ENCODE results near the gene DPYD.
"Not testable (repeated sequence)": the region's sequence is repeated elsewhere in the genome, so short reads cannot be mapped to it uniquely, and the experiment has no call there.

The DPYD gene

GRCh38 chr1:97364086-97364485, 556.7 kb downstream of the DPYD start:
- no peak for DNase-seq (ENCODE audit: low read depth)

DNA sequence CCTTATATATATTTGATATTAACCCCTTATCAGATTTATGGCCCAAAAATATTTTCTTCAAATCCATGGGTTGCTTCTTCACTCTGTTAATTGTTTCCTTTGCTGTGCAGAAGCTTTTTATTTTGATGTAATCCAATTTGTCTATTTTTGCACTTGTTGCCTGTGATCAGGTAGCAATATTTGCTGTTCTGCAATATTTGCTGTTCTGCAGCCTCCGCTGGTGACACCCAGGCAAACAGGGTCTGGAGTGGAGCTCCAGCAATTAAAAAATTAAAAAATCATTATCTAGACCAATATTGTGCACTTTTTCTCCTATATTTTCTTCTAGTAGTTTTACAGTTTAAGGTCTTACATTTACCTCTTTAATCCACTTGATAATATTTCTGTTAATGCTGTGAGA, 564.5 kb downstream of the DPYD start:
- no peak for DNase-seq (ENCODE audit: low read depth)

DNA sequence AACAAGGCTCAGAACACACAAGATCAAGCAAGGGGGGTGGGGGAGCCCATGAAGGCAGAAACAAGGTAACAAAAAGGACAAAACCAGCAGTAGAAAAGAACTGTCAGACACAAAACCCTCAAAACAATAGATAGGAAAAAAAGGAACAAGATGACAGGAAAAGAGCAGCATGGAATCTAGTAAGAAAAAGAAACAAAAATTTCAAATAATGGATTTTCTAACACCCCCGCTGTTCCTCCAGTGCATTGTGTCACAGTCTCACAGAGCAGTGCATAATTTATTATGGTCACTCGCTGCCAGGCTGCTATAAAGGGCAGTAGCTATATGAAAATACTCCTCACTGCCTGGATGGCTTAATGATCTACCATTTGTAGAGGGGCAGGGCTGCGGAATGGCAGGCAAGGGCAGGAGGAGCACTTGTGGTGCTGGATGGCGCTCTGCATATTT, 567.9 kb downstream of the DPYD start:
- no peak for DNase-seq (ENCODE audit: low read depth)

DNA sequence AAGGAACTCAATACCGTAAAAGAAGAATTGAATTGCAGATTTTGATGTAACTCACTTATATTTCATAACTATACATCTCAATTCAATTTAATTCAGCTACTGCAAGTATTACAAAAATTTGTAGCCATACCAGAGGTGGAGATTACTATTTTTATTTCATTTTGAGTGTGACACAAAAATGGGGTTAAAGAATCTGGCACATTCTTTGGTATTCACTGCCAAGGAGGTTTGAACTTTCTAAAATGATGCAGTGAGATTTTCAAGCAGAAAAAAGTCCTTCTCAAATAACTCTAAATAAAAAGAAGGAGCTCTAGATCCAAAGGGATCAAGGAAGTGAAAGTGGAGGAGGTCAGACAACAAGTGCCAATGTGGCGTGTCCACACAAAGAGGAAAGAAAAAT, 569.0 kb downstream of the DPYD start:
- DNase-seq (ENCODE audit: low read depth), result no peak

DNA sequence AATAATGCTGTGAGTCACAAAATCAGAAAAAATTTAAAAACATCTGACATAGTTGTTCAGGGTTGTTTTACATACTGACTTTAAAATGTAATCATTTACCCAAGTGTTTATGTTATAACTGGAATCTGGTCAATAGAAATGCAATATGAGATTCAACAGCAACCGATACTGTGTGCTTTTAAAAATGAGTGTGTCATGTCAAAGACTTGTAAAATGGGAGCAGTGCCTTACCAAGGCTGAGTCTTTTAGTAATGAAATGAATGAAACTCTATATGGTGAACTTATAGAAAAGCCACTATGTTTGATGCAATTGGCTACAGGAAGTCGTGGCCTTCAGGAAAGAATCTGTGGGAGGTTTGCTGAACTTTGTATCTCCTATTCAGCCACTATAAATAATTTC, 570.2 kb downstream of the DPYD start:
- no peak for DNase-seq (ENCODE audit: low read depth)

GRCh38 chr1:97350241-97350640, 570.6 kb downstream of the DPYD start:
- DNase-seq (ENCODE audit: low read depth), result no peak

GRCh38 chr1:97349794-97350193, 571.0 kb downstream of the DPYD start:
- not testable (repeated sequence) for DNase-seq (ENCODE audit: low read depth)

DNA sequence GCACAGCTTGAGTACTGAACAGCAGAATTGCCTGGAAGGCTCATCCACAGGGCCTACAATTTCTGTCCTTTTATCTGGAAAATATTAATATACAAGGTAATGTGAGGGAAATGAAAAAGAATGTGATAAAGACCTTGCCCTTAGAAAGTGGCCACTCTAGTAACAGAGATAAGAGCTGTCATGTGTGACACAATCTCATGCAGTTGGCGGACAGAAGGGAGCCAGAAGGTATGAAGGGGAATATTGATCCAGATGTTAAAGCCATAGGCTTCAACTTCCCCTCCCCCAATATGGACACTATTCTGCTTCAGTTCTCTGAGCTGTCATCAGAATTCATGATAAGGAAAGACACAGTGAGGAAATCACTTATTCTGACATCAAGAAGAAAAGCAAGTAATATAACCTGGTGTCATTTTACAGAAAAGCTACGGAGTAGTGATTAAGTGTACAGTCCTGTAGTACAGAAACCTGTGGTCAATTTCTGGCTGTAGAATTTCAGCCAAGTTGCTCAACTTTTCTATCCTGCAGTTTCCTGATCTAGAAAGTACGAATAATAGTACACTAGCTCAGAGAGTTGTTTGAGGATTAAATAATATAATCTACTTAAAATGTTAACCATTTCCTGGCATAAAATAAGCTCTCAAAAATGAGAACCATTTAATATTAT, 572.1 kb downstream of the DPYD start:
- no peak for DNase-seq (ENCODE audit: low read depth)

GRCh38 chr1:97340951-97341350, 579.9 kb downstream of the DPYD start:
- DNase-seq (ENCODE audit: low read depth), result no peak

GRCh38 chr1:97338347-97338746, 582.5 kb downstream of the DPYD start:
- DNase-seq (ENCODE audit: low read depth), result no peak

DNA sequence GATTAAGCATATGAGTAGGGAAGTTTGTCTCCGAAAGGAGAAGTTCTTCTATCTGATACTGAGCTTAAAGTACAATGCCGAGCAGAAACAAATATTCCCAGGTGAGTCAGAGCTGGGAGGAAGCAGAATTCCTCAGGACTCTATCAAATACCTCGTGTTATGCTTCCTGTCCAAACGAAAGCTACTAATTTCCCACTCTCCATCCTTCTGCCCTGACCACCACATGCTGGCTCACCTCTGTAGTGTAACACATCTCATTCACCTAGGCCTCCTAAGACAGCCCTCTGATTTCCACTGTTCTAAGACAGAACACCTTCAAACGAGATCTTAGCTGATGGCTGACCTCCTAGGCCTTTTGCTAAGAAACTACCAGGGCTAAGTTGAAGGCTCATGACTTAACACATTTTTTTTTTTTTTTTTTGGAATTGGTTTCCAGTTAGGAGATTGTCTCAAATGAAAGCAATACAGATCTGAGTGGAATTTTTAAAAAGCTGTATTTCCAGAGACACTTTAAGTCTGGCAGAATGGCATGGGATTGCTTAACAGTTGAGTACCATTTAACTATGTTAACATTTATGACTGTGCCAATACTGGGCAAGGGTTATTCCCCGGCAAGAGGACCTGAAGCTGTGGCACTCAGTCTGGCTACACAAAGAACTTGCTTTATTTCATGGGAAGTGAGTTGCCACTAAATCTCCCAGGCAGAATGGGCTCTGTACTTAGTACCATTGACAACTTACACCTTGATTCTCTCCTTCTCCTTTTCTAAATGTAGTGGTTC, 583.4 kb downstream of the DPYD start:
- no peak for DNase-seq (ENCODE audit: low read depth)

DNA sequence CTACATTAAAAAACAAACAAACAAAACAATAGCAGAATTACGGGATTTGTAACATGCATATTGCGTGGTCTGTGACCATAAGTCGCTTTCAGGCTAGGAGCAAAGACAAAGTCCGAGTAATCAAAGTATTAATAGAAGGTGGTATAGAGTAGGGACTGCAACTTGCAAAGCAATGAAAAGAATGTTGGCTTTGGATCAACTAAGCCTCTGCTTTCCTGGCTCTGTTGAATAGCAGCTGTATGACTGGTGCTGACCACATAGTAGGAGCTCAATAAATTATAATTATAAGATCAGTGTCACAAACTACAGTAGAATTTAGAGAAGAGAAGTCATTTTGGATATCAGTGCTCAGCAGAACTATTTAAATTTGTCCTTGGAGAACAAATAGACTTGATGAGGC, 586.4 kb downstream of the DPYD start:
- no peak for DNase-seq (ENCODE audit: low read depth)

GRCh38 chr1:97332716-97333115, 588.1 kb downstream of the DPYD start:
- no peak for DNase-seq (ENCODE audit: low read depth)

- no peak for DNase-seq (ENCODE audit: low read depth)
Measured at GRCh38 chr1:97331165-97331564, 589.7 kb downstream of the DPYD start.

DNA sequence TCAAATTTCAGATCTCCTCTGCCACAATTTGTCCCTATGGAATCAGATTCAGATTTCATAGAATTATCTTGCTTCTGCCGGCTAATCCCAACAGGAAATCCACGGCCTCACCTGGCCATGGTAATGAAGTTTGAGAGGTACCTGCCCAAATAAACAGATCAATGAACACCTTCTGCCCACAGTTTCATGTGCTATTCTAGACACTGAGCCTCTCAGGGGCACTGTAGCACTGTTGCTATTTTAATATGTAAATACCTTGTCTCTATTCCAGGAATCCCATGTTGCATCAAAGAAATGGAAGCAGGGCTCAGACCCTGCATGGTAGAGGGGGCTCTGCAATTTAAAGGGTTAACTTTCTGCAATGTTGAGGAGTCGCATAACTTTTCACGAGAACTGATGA, 606.1 kb downstream of the DPYD start:
- DNase-seq (ENCODE audit: low read depth), result no peak

DNA sequence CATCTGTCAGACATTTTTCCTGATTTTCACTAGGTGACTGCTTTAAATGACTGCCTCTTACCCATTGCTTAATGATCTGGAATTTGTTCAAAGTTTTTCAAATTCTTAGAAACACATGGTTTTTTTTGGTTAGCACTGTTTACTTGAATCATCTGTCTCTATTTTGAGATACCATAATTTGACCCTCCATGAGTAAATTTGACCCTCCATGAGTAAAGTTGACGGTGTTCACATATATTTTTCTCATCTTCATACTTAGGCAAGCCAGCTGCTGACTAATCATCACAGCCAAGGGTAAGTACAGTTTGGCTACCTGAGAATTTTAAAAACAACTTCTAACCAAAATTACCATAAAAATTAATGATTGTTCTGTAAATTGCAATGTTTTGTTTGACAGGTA, 612.7 kb downstream of the DPYD start:
- no peak for DNase-seq (ENCODE audit: low read depth)

DNA sequence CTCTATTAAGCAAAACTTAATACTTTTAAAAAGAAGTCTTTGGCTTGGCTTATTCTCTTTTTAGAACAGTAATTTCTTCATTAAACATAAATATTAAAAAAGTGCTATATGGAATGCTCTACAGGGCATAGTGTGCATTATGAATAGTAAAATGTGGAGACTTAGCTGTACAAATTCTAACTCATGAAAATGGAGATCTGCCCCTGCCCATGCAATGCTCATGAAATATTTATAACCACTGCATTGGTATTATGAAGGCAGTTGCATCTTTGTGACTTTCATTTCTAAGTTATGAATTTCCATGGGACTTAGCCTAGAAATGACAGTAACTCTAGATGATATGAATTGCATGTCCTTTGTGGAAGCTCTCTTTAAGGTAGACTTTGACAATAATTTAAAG, 613.3 kb downstream of the DPYD start:
- no peak for DNase-seq (ENCODE audit: low read depth)

- no peak for DNase-seq (ENCODE audit: low read depth)
Measured at GRCh38 chr1:97307151-97307550, 613.7 kb downstream of the DPYD start.

DNA sequence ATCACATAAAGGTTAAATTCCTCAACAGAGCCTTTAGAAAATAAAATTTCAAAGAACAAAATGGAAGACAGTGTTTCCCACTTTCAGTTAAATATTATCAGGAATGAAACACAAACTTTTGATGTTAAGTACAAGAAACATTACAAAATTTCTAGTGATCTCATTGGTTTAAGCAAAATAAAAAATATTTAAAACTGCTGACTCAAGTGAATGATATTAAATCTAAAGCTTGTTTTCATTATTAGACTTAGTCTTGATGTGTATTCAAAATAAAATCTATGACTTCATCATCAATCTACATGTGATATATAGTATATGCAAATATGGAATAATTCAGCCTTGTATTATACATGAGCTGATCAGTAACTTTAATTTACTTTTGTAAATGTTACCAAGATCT, 614.3 kb downstream of the DPYD start:
- no peak for DNase-seq (ENCODE audit: low read depth)

GRCh38 chr1:97304366-97304765, 616.5 kb downstream of the DPYD start:
- no peak for DNase-seq (ENCODE audit: low read depth)

GRCh38 chr1:97298966-97299365, 621.9 kb downstream of the DPYD start:
- no peak for DNase-seq (ENCODE audit: low read depth)

GRCh38 chr1:97297611-97298010, 623.2 kb downstream of the DPYD start:
- DNase-seq (ENCODE audit: low read depth), result no peak

- DNase-seq (ENCODE audit: low read depth), result no peak
Measured at GRCh38 chr1:97281962-97282361, 638.9 kb downstream of the DPYD start.
